IMR-90 (cell line): ENCODE data around the gene NDUFAF8. TPM values are rescaled to one million over a fixed set of nuclear protein-coding genes. Genes with fewer than 3 reads are reported as not detected.

Experiments
- ATAC-seq: fragments of 200-7000 bp; cut with Tn5 transposase; 2 replicates; pipeline ENCODE4 v1.9.1; 2020; ENCODE audit warnings: low read depth, mild to moderate bottlenecking, moderate library complexity
- BruUV-seq: library from RNA; stranded (reverse); fragments of 400-500 nt; replicated peaks from 2 replicates; lab custom pipeline; 2021; lab: Mats Ljungman, UMichigan
- CTCF ChIA-PET: fragments of 300-600 bp; formaldehyde crosslinking; extraction: SDS; loops from one replicate; lab custom pipeline; 2021; ENCODE audit warnings: antibody characterized with exemption; lab: Yijun Ruan, JAX
- POLR2A ChIA-PET: fragments of 300-600 bp; sonication (Branson Sonifier 250); formaldehyde crosslinking; loops from one replicate; lab custom pipeline; 2022; ENCODE audit warnings: antibody characterized with exemption; ENCODE audit not compliant: unreplicated experiment; lab: Charles Lee
- DNase-seq: peaks from one replicate; pipeline ENCODE4 v3.0.0; 2013
- H2AFZ ChIP-seq: replicated peaks from 2 replicates; pipeline ENCODE3; 2013; ENCODE audit warnings: low read length, mild to moderate bottlenecking; ENCODE audit not compliant: poor library complexity
- H2AK5ac ChIP-seq: 2 replicates; pipeline ENCODE4 v1.6.1; 2013; ENCODE audit warnings: low read depth, low read length, inconsistent platforms
- H2AK9ac ChIP-seq: replicated peaks from 2 replicates; pipeline ENCODE3; 2013; ENCODE audit warnings: mild to moderate bottlenecking, low read depth, low read length, moderate library complexity; ENCODE audit not compliant: poor library complexity
- H2BK120ac ChIP-seq: 2 replicates; pipeline ENCODE4 v1.6.1; 2013; ENCODE audit warnings: low read depth, low read length, inconsistent platforms
- H2BK15ac ChIP-seq: 3 replicates; pipeline ENCODE4 v1.6.1; 2013; ENCODE audit warnings: low read depth, low read length, inconsistent platforms
- H2BK20ac ChIP-seq: 2 replicates; pipeline ENCODE4 v1.6.1; 2013; ENCODE audit warnings: low read depth, mild to moderate bottlenecking, inconsistent platforms, low read length, moderate library complexity
- H2BK5ac ChIP-seq: 2 replicates; pipeline ENCODE4 v1.6.1; 2013; ENCODE audit warnings: mild to moderate bottlenecking, low read depth, low read length, inconsistent platforms; ENCODE audit not compliant: poor library complexity, severe bottlenecking
- H3K14ac ChIP-seq: replicated peaks from 2 replicates; pipeline ENCODE4 v1.6.1; 2013; ENCODE audit warnings: low read depth, low read length, inconsistent platforms
- H3K18ac ChIP-seq: 2 replicates; pipeline ENCODE4 v1.6.1; 2013; ENCODE audit warnings: low read depth, low read length, control low read depth
- H3K23ac ChIP-seq: 2 replicates; pipeline ENCODE4 v1.6.1; 2013; ENCODE audit warnings: low read depth, low read length, inconsistent platforms
- H3K27ac ChIP-seq: 2 replicates; pipeline ENCODE4 v1.5.1; 2013; ENCODE audit warnings: mild to moderate bottlenecking, control low read depth, low read length; ENCODE audit not compliant: insufficient read depth
- H3K27me3 ChIP-seq: 2 replicates; pipeline ENCODE4 v1.6.1; 2013; ENCODE audit warnings: low read length; ENCODE audit not compliant: control insufficient read depth, insufficient read depth
- H3K36me3 ChIP-seq: 2 replicates; pipeline ENCODE4 v1.6.1; 2013; ENCODE audit warnings: low read length, mixed read lengths; ENCODE audit not compliant: control insufficient read depth, insufficient read depth
- H3K4ac ChIP-seq: 2 replicates; pipeline ENCODE4 v1.6.1; 2013; ENCODE audit warnings: low read depth, low read length, inconsistent platforms
- H3K4me1 ChIP-seq: 2 replicates; pipeline ENCODE4 v1.6.1; 2013; ENCODE audit warnings: low read length, mixed read lengths; ENCODE audit not compliant: control insufficient read depth, insufficient read depth
- H3K4me2 ChIP-seq: 2 replicates; pipeline ENCODE4 v1.6.1; 2013; ENCODE audit warnings: low read depth, mild to moderate bottlenecking, control low read depth, low read length, moderate library complexity
- H3K4me3 ChIP-seq: 2 replicates; pipeline ENCODE4 v1.5.1; 2013; ENCODE audit warnings: low read depth, mild to moderate bottlenecking, control low read depth, low read length, moderate library complexity; ENCODE audit not compliant: insufficient read depth
- H3K56ac ChIP-seq: 2 replicates; pipeline ENCODE4 v1.6.1; 2013; ENCODE audit warnings: low read length, inconsistent platforms; ENCODE audit not compliant: insufficient read depth; ENCODE audit errors: extremely low read depth
- H3K79me1 ChIP-seq, 2 experiments: 2 replicates each; pipeline ENCODE4 v1.6.1; 2013; ENCODE audit warnings: low read length in 2 of 2, inconsistent platforms in 1 of 2, low read depth in 1 of 2
- H3K9ac ChIP-seq: 2 replicates; pipeline ENCODE4 v1.6.1; 2013; ENCODE audit warnings: low read depth, low read length, control low read depth
- H3K9me1 ChIP-seq: 2 replicates; pipeline ENCODE4 v1.6.1; 2013; ENCODE audit warnings: low read length, inconsistent platforms; ENCODE audit not compliant: insufficient read depth
- H3K9me3 ChIP-seq: 2 replicates; pipeline ENCODE4 v1.6.1; 2013; ENCODE audit warnings: low read length; ENCODE audit not compliant: control insufficient read depth, insufficient read depth
- H4K20me1 ChIP-seq: 2 replicates; pipeline ENCODE4 v1.6.1; 2013; ENCODE audit warnings: low read length, inconsistent platforms; ENCODE audit not compliant: insufficient read depth
- H4K5ac ChIP-seq: 2 replicates; pipeline ENCODE4 v1.6.1; 2013; ENCODE audit warnings: mild to moderate bottlenecking, low read depth, low read length, control low read depth
- H4K8ac ChIP-seq, 2 experiments: 2 replicates each; pipeline ENCODE4 v1.6.1; 2013; ENCODE audit warnings: low read depth in 2 of 2, low read length in 2 of 2, control low read depth in 1 of 2, inconsistent platforms in 1 of 2
- H4K91ac ChIP-seq: 2 replicates; pipeline ENCODE4 v1.6.1; 2013; ENCODE audit warnings: low read depth, low read length, inconsistent platforms; ENCODE audit not compliant: insufficient read depth
- CEBPB ChIP-seq: IDR thresholded peaks from 2 replicates; pipeline ENCODE4 v1.6.1; 2012; ENCODE audit warnings: low read depth, low read length, improper control_type of control experiment
- CHD1 ChIP-seq: IDR thresholded peaks from 2 replicates; pipeline ENCODE4 v1.6.1; 2012; ENCODE audit warnings: low read depth, low read length, improper control_type of control experiment
- ELK1 ChIP-seq: fragments of 150-350 bp; IDR thresholded peaks from 2 replicates; pipeline ENCODE4 v1.6.1; 2016; ENCODE audit warnings: low read depth, mild to moderate bottlenecking, low read length, moderate library complexity, borderline replicate concordance
- FOS ChIP-seq: fragments of 150-350 bp; IDR thresholded peaks from 2 replicates; pipeline ENCODE4 v1.6.1; 2016; ENCODE audit warnings: low read depth, low read length
- MAFK ChIP-seq: IDR thresholded peaks from 2 replicates; pipeline ENCODE4 v1.6.1; 2012; ENCODE audit warnings: low read depth, low read length, improper control_type of control experiment
- MAZ ChIP-seq: IDR thresholded peaks from 2 replicates; pipeline ENCODE4 v1.6.1; 2012; ENCODE audit warnings: low read depth, mild to moderate bottlenecking, low read length, improper control_type of control experiment, moderate library complexity, borderline replicate concordance
- MXI1 ChIP-seq: IDR thresholded peaks from 2 replicates; pipeline ENCODE4 v1.6.1; 2012; ENCODE audit warnings: low read depth, mild to moderate bottlenecking, low read length, moderate library complexity, borderline replicate concordance
- NFE2L2 ChIP-seq: fragments of 150-350 bp; IDR thresholded peaks from 2 replicates; pipeline ENCODE4 v1.6.1; 2016; ENCODE audit warnings: low read depth, mild to moderate bottlenecking, low read length
- RAD21 ChIP-seq: IDR thresholded peaks from 2 replicates; pipeline ENCODE4 v1.6.1; 2012; ENCODE audit warnings: low read length, improper control_type of control experiment
- SMC3 ChIP-seq: fragments of 150-350 bp; IDR thresholded peaks from 2 replicates; pipeline ENCODE4 v1.6.1; 2016; ENCODE audit warnings: low read depth, mild to moderate bottlenecking, antibody characterized with exemption, low read length, moderate library complexity
- WGBS, 2 experiments: methylation state at CpG; one replicate each; pipeline versions ENCODE4 v1.1.5 to v1.1.7; 2013; ENCODE audit warnings: missing lambda C conversion rate in 2 of 2; ENCODE audit not compliant: insufficient read length in 1 of 2; ENCODE audit errors: extremely low coverage in 2 of 2; 5-methylcytosine and 5-hydroxymethylcytosine counted together
- dilution Hi-C: fragments of 300-500 bp; cut with HindIII; formaldehyde crosslinking; loops from one replicate; pipeline ENCODE4 v1.14.3; 2018; ENCODE audit warnings: low sequenced_read_pairs; ENCODE audit not compliant: unreplicated experiment
- in situ Hi-C: fragments of 300-500 bp; cut with MboI; formaldehyde crosslinking; loops from 3 replicates; pipeline ENCODE4 v1.14.3; 2019; ENCODE audit warnings: low sequenced_read_pairs, inconsistent platforms, mixed read lengths
- intact Hi-C: fragments of 100-400 bp; cut with micrococcal nuclease; formaldehyde crosslinking; loops from 2 replicates; pipeline ENCODE4 v1.10.0; 2022
- polyA plus RNA-seq, 3 experiments: library from polyadenylated mRNA; depleted of rRNA; stranded (reverse); fragments of >200 nt; gene quantifications; 2 replicates each; pipeline ENCODE4 v1.2.3, GENCODE V29; 2012; ENCODE audit warnings: low replicate concordance in 1 of 3
- total RNA-seq: library from RNA; depleted of rRNA; stranded (reverse); fragments of >200 nt; gene quantifications from 2 replicates; pipeline ENCODE4 v1.2.3, GENCODE V29; 2012

The NDUFAF8 gene
- total and polyA plus RNA-seq, 2 of the 4 experiments (the other 2 are of a cell fraction) = 11.1 to 65.0 TPM

GRCh38 chr17:81194941-81195901 lies 43.9 kb upstream of the NDUFAF8 start:
- Histone ChIP-seq H3K9ac (no peak overlapping the region), H3K4me2 (no peak overlapping the region), H3K27ac (no peak overlapping the region), H2BK120ac (no peak overlapping the region), H4K20me1 (no peaks in the 10 kb centered on the region; the same call in 1 of the 2 replicates), H2AK9ac (no peak overlapping the region), H4K5ac (no peak overlapping the region), H2AFZ (no peak overlapping the region), H3K4me1 (no peaks in the 10 kb centered on the region), H3K4me3 (no peak overlapping the region), H3K9me3 (no peaks in the 10 kb centered on the region), H2BK5ac (no peak overlapping the region), H3K36me3 (peaks cover 10% of the 10 kb centered on the region), H3K79me1 (no peaks in the 10 kb centered on the region), H3K27me3 (no peaks in the 10 kb centered on the region), H3K9me1 (no peaks in the 10 kb centered on the region), H3K4ac (no peak overlapping the region), H3K56ac (no peak overlapping the region), H2BK20ac (no peak overlapping the region), H4K91ac (no peak overlapping the region), H2BK15ac (no peak overlapping the region), H3K23ac (no peak overlapping the region), H3K18ac (no peak overlapping the region), H2AK5ac (no peak overlapping the region), H4K8ac (no peak overlapping the region), H3K14ac (no peak overlapping the region)
- DNase-seq = no peak
- no peak for ATAC-seq
- no TSS peak for BruUV-seq
- intact Hi-C loops = no loop called here
- in situ Hi-C loops = no loop called here
- WGBS, 2 experiments = 96% methylated on average over 25 of the region's 37 CpGs; no CpG with 5 or more reads in 1 of the 2 experiments
- dilution Hi-C loops = no loop called here
- POLR2A ChIA-PET = no interaction called here
- TF ChIP-seq NFE2L2 (no peak), CEBPB (no peak), RAD21 (no peak), ELK1 (no peak), MAFK (no peak), SMC3 (no peak), CHD1 (no peak), FOS (no peak), MAZ (no peak), MXI1 (no peak)
- CTCF ChIA-PET = no interaction called here
